Mesangial cell (primary cell): ENCODE data around the gene PHLDB1. TPM values are rescaled to one million over a fixed set of nuclear protein-coding genes. Genes with fewer than 3 reads are reported as not detected.

Experiments
- total RNA-seq: library from RNA; depleted of rRNA; stranded (reverse); fragments of >200 nt; gene quantifications from 2 replicates; pipeline ENCODE4 v1.2.3, GENCODE V29; 2015

The PHLDB1 gene
- 103 and 170 TPM in 2 replicates for total RNA-seq

DNA sequence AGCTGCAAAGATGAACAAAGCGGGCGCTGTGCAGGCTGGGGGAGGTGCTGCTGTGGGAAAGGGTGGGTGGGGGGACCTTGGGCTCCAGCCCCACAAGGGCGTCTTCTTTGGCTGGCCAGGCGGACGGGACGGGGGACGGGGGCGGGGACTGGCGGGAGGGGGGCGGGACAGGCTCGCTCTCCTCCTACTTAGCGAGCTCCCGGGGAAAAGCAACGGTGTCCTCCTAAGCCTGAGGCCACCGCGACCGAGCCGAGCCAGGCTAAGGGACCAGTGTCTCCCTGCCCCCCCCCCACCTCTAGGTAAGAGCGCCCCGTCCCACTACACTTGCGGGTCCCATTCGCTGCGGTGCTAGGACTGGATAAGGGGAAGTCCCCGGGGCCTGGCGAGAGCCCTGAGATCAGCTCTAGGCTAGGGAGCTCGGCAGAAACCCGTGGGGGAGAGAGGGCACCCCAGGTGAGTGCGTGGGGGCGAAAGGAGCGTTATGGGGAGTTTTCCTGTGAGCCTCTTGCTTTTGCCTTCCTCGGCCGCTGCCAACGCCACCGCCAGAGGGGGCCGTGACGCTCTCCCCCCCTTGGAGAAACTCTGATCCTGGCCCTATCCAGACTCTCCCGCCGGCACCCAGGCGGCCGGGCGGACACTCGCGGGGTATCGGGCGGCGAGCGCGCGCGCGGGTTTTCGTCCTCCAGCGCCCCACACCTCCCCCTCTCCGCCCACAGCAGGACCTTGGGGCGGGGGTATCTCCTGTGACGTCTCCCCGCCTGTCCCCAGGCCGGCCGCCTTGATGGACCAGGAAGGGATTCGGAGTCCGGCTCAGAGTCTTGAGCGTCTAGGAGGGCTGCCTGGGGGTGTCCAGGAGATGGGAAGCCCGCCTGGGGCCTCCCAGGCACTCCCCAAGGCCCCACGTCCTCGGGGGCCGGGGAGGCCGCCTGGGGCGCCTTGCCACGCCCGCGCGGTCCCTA, at the start of gene PHLDB1:
Gene PHLDB1, plus strand, starts transcription at position 215 of the 959 bp plus-strand sequence. CDS start 6,222 bp downstream, outside the sequence.

DNA sequence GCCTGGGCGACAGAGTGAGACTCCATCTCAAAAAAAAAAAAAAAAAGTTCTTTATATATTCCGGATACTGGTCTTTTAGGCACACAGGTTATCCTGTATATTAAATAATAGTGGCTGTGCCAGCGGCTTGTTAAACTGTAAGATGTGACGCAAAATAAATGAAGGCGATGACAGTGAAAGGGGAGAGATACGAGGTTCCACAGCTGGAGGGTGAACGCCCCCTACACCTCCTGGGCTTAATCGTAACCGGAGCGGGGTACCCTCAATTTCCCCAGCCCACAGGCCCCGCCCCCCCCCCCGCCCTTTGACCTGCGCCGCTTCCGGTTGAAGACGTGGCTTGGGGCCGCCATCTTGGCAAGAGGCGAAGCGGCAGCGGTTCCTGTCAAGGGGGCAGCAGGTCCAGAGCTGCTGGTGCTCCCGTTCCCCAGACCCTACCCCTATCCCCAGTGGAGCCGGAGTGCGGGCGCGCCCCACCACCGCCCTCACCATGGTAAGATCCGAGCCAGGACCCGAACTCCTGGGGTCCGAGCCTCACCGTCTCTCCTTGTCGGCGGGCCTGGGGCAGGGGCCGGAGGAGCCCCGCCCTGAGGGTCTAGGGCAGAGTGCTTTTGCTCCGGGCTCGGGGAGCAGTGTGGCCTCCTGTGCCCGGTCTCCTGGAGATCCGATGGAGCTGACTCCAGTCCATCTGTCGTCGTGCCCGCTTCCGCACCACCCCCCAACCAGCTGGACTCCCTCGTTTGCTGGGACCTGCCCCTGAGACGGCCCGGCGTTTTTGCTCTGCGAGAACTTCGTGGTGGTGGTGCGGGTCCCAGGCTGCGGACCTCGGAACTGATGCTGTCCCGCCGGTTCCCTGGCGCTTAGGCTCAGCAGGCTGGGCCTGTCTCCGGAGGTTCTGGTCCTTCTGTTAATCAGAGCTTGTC, 35.1 kb upstream of the PHLDB1 start, which contains the start of gene ARCN1:
Gene ARCN1, plus strand, starts transcription at position 349 of the 920 bp plus-strand sequence. Its CDS starts 139 bp downstream, at position 488.

DNA sequence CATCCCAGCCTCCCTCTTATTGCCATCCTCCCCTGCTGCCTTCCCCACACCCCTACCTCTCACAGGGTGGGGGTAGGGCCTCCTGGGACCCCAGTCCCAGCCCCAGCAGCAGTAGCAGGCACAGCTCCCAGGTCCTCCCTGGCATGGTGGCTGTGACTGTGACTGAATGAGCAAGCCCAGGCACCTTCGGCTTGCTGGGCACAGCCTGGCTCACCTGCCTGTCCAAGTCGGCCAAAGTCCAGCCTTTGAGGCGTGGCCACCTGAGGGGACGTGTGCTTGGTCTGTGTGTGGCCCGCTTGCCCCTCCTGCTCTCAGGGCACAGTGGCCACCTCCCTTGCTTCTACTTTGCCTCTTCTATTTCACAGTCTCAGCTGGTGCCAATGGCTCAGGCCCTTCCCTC, 72.1 kb downstream of the PHLDB1 start, which contains the start of gene TREH:
Gene TREH, minus strand, starts transcription at position 168 of the 400 bp plus-strand sequence. Its CDS starts 23 bp downstream, at position 145.

Other genes with a start within 250 kb of the PHLDB1 start
- 28.2 and 33.0 TPM in 2 replicates for gene UBE4A, start 248.0 kb upstream of the PHLDB1 start, total RNA-seq
- gene ATP5MG, start 206.0 kb upstream of the PHLDB1 start, total RNA-seq = 37.1 and 55.1 TPM in 2 replicates
- 27.7 and 59.3 TPM in 2 replicates for gene KMT2A, start 171.1 kb upstream of the PHLDB1 start, total RNA-seq
- 0.38 and 0.49 TPM in 2 replicates for gene TTC36, start 80.1 kb upstream of the PHLDB1 start, total RNA-seq
- 31.1 and 40.8 TPM in 2 replicates for gene TMEM25, start 76.4 kb upstream of the PHLDB1 start, total RNA-seq
- 16.0 and 17.1 TPM in 2 replicates for gene IFT46, start 41.7 kb upstream of the PHLDB1 start, total RNA-seq
- 82.3 and 105 TPM in 2 replicates for gene ARCN1, start 35.2 kb upstream of the PHLDB1 start, total RNA-seq
- gene TREH, start 72.0 kb downstream of the PHLDB1 start, total RNA-seq = not detected in 2 replicates
- 49.2 and 53.9 TPM in 2 replicates for gene DDX6, start 183.5 kb downstream of the PHLDB1 start, total RNA-seq